Mucosa of rectum (tissue), 2 donors: ENCODE data around the gene ZFP36.
A peak's percentile ranks its signal among the peaks of the same experiment; 100 is the strongest.
"Not testable (repeated sequence)": the region's sequence is repeated elsewhere in the genome, so short reads cannot be mapped to it uniquely, and the experiment has no call there.

ENCODE experiments used
- H3K27ac ChIP-seq, 2 donors: one replicate each; pipeline ENCODE4 v1.7.0; 2013; ENCODE audit warnings: inconsistent platforms in 2 of 2, low read depth in 2 of 2, low read length in 2 of 2
- H3K27me3 ChIP-seq, 2 donors: one replicate each; pipeline ENCODE4 v1.7.0; 2013; ENCODE audit warnings: low read length in 2 of 2; ENCODE audit not compliant: control insufficient read depth in 2 of 2, insufficient read depth in 2 of 2
- H3K36me3 ChIP-seq, 2 donors: one replicate each; pipeline ENCODE4 v1.7.0; 2013; ENCODE audit warnings: low read length in 2 of 2; ENCODE audit not compliant: control insufficient read depth in 2 of 2, insufficient read depth in 2 of 2
- H3K4me1 ChIP-seq, 2 donors: one replicate each; pipeline ENCODE4 v1.7.0; 2013; ENCODE audit warnings: low read length in 2 of 2, mild to moderate bottlenecking in 1 of 2; ENCODE audit not compliant: control insufficient read depth in 2 of 2, insufficient read depth in 2 of 2
- H3K4me3 ChIP-seq, 2 donors: one replicate each; pipeline ENCODE4 v1.7.0; 2013; ENCODE audit warnings: low read length in 2 of 2
- H3K9ac ChIP-seq, 2 donors: one replicate each; pipeline ENCODE4 v1.7.0; 2013; ENCODE audit warnings: low read length in 2 of 2, low read depth in 1 of 2, mild to moderate bottlenecking in 1 of 2
- H3K9me3 ChIP-seq, 2 donors: one replicate each; pipeline ENCODE4 v1.7.0; 2013; ENCODE audit warnings: low read length in 2 of 2; ENCODE audit not compliant: control insufficient read depth in 2 of 2
- donor health status: healthy.
- donor health status: Normal muscosa, but diverticular disease.

Gene ZFP36

GRCh38 chr19:39372941-39373340 is 33.7 kb upstream of the ZFP36 start:
- H3K9me3 ChIP-seq, result no peaks in the 10 kb centered on the region
- H3K4me1 ChIP-seq, result peaks cover 8 to 10% of the 10 kb centered on the region in 2 donors
- no peak overlapping the region for H3K4me3 ChIP-seq
- peak overlapping the region in 1 of 2 donors; percentile 32 for H3K9ac ChIP-seq
- peaks cover 59 to 60% of the 10 kb centered on the region in 2 donors for H3K36me3 ChIP-seq
- H3K27me3 ChIP-seq, result no peaks in the 10 kb centered on the region
- H3K27ac ChIP-seq, result peak overlapping the region; percentile 77 to 83

- no peaks in the 10 kb centered on the region for H3K27me3 ChIP-seq
- no peak overlapping the region for H3K27ac ChIP-seq
- H3K36me3 ChIP-seq, result peaks cover 61 to 62% of the 10 kb centered on the region in 2 donors
- peaks cover 8 to 10% of the 10 kb centered on the region in 2 donors for H3K4me1 ChIP-seq
- no peaks in the 10 kb centered on the region for H3K9me3 ChIP-seq
- no peak overlapping the region for H3K9ac ChIP-seq
- H3K4me3 ChIP-seq, result no peak overlapping the region
Measured at GRCh38 chr19:39375929-39376328, 30.7 kb upstream of the ZFP36 start.

- Histone ChIP-seq H3K27ac (no peak overlapping the region), H3K4me1 (peaks cover 7% of the 10 kb centered on the region in 2 donors), H3K4me3 (no peak overlapping the region), H3K36me3 (peaks cover 65 to 72% of the 10 kb centered on the region in 2 donors), H3K27me3 (no peaks in the 10 kb centered on the region), H3K9ac (no peak overlapping the region), H3K9me3 (no peaks in the 10 kb centered on the region)
Measured at GRCh38 chr19:39377373-39378362, 29.0 kb upstream of the ZFP36 start.

GRCh38 chr19:39379366-39379765 is 27.3 kb upstream of the ZFP36 start:
- peaks cover 67 to 85% of the 10 kb centered on the region in 2 donors for H3K36me3 ChIP-seq
- H3K9ac ChIP-seq, H3K4me3 ChIP-seq, H3K27me3 ChIP-seq, H3K4me1 ChIP-seq, H3K9me3 ChIP-seq, H3K27ac ChIP-seq: not testable (repeated sequence)

- no peaks in the 10 kb centered on the region for H3K9me3 ChIP-seq
- H3K9ac ChIP-seq, result no peak overlapping the region
- H3K4me1 ChIP-seq, result no peaks in the 10 kb centered on the region
- no peaks in the 10 kb centered on the region for H3K27me3 ChIP-seq
- H3K27ac ChIP-seq, result no peak overlapping the region
- peaks cover 66 to 86% of the 10 kb centered on the region in 2 donors for H3K36me3 ChIP-seq
- no peak overlapping the region for H3K4me3 ChIP-seq
Measured at GRCh38 chr19:39379865-39380396, 26.7 kb upstream of the ZFP36 start.

- Histone ChIP-seq H3K9me3 (no peaks in the 10 kb centered on the region), H3K4me3 (no peak overlapping the region), H3K4me1 (no peaks in the 10 kb centered on the region), H3K9ac (no peak overlapping the region), H3K27ac (no peak overlapping the region), H3K27me3 (no peaks in the 10 kb centered on the region), H3K36me3 (peaks cover 69 to 86% of the 10 kb centered on the region in 2 donors)
Measured at GRCh38 chr19:39380521-39381502, 25.8 kb upstream of the ZFP36 start.

- no peaks in the 10 kb centered on the region for H3K9me3 ChIP-seq
- no peaks in the 10 kb centered on the region for H3K4me1 ChIP-seq
- H3K27me3 ChIP-seq, result no peaks in the 10 kb centered on the region
- peaks cover 69 to 86% of the 10 kb centered on the region in 2 donors for H3K36me3 ChIP-seq
- no peak overlapping the region for H3K4me3 ChIP-seq
- no peak overlapping the region for H3K27ac ChIP-seq
- no peak overlapping the region for H3K9ac ChIP-seq
Measured at GRCh38 chr19:39381910-39382611, 24.6 kb upstream of the ZFP36 start.

- no peaks in the 10 kb centered on the region for H3K4me1 ChIP-seq
- no peaks in the 10 kb centered on the region for H3K27me3 ChIP-seq
- no peaks in the 10 kb centered on the region for H3K9me3 ChIP-seq
- peaks cover 62 to 82% of the 10 kb centered on the region in 2 donors for H3K36me3 ChIP-seq
- no peak overlapping the region for H3K27ac ChIP-seq
- no peak overlapping the region for H3K9ac ChIP-seq
- H3K4me3 ChIP-seq, result no peak overlapping the region
Measured at GRCh38 chr19:39382991-39383828, 23.4 kb upstream of the ZFP36 start.
